ENCODE data around the gene TM9SF2.

Gene TM9SF2

GRCh38 chr13:99582511-99582910, 81.2 kb downstream of the TM9SF2 start:
- DNase-seq: no peak

DNA sequence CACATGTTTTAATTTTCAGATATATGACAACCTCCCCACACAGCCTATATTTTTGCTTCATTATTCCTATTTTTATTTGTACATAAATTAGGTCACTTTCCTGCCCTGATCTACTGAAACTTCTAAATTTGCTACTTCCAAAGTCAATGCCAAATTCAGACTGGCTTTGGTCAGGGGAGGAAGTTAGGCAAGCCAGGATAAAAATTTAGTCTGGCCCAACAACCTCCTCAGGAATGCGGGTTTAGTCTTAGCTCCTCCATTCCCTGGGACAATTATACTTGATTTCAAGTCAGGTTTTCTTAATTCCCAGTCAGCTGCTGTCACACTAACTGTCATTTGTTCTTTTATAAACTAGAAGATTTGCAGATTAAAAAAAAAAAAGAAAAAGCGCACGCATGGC, 84.3 kb downstream of the TM9SF2 start:
- DNase-seq: no peak

DNA sequence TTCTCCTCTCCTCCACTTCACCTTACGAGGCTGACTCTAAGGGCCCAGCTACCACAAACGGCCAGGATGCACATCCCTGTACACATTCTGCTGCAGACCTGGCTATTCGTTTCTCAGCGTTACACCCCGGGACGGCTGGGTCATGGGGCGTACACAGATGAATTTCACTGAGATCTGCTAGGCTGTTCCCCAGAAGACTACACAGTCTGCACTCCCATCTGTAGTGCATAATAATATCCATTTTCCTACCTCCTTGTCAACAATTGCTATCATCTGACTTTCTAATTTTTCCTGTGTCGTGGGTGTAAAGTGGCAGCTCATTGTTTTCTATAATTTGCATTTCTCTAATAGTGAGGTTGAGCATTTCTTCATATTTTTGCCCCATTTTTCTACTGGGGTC, 85.7 kb downstream of the TM9SF2 start:
- DNase-seq: no peak

DNA sequence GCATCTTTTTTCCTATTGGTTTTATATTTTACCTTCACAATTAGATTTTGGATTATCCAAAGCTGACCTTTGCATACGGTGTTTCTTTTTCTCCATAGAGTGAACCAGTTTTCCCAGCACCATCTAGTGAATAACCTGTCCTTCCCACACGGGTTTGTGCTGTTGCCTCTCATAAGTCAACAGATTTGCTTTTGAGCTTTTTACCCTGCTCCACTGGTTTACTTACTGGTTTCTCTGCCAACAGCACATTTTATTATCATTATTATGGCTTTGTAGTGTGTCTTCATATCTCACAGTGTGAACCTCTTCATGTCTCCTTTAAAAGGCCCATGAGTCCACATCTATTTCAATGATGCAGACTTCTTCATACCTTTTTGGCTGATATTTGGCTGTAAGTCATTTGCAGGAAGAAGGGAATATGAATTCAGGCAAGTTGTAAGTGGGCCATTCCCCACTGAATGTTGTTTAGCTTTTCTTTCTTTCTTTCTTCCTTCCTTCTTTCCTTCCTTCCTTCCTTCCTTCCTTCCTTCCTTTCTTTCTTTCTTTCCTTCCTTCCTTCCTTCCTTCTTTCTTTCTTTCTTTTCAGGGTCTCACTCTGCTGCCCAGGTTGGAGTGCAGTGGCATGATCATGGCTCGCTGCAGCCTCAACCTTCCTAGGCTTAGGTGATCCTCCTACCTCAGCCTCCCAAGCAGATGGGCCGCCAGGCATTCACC, 86.8 kb downstream of the TM9SF2 start:
- no peak for DNase-seq

GRCh38 chr13:99589575-99589974, 88.3 kb downstream of the TM9SF2 start:
- no peak for DNase-seq

- DNase-seq: no peak
Observed at GRCh38 chr13:99590519-99591011, 89.3 kb downstream of the TM9SF2 start.

DNA sequence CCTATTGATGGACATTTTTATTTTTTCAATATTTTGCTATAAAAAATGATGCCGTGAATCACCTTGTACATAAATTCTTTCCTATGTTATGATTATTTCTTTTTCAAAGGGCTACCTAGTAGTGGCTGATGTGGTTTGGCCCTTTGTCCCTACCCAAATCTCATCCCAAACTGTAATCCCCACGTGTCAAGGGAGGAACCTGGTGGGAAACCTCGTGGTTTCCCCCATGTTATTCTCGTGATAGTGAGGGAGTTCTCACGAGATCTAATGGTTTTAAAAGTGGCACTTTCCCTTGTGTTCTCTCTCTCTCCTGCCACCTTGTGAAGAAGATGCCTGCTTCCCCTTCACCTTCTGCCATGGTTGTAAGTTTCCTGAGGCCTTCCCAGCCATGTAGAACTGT, 94.9 kb downstream of the TM9SF2 start:
- no peak for DNase-seq

DNA sequence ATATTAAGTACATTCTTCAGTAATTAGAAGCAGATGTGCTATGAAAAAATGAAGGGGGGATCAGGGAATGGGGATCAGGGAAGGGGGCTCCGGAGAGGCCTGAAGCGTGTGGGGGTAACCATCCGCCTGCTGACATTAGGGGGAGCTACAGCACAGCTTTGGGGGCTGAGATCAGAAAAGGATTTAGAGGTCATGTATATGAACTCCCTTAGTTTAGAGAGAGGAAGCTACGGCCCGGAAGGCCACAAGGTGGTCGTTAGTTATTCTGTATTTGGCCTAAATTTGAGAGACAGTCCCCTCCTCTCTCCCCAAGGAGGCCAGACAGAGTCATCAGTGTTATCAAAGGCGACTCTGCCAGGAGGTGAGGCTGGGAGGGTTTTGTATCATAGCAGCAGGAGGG, 99.0 kb downstream of the TM9SF2 start:
- DNase-seq: no peak

GRCh38 chr13:99601535-99601934, 100.3 kb downstream of the TM9SF2 start:
- DNase-seq: no peak

DNA sequence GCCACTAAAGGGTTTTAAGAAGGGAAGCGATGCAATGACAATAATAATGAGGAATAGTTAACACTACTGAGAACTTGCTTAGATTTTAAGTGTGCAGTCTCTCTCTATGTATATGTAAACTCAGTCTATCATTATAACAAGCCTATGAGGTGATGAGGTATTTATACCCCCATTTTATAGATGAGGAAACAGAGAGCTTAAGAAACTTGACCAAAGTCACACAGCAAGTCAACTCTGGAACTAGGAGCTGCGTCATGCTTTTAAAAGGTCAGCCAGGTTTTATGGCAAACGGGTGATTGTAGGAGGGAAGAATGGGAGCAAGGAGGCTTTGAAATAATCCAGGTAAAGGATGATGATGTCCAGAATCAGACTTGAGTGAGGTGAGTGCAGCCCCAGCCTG, 103.4 kb downstream of the TM9SF2 start:
- no peak for DNase-seq

- peak; percentile 77 for DNase-seq
Observed at GRCh38 chr13:99605420-99606323, 104.4 kb downstream of the TM9SF2 start.

GRCh38 chr13:99606324-99607066, 105.2 kb downstream of the TM9SF2 start, which contains the start of gene CLYBL:
CLYBL (plus strand) TSS chr13:99606690.
- DNase-seq: peak; percentile 69

- DNase-seq: no peak
Observed at GRCh38 chr13:99608345-99608744, 107.1 kb downstream of the TM9SF2 start.

- DNase-seq: no peak
Observed at GRCh38 chr13:99610702-99611289, 109.5 kb downstream of the TM9SF2 start.

All from 8988T (cell line).